Esophagus squamous epithelium (tissue), 5 donors: ENCODE measurements around the gene LRIG1. TPM values are rescaled to one million over a fixed set of nuclear protein-coding genes. Genes with fewer than 3 reads are reported as not detected.

Experiments used
- DNase-seq: peaks from one replicate; lab custom pipeline; 2025; lab: John Stamatoyannopoulos, UW
- H3K27ac ChIP-seq, 4 donors: fragments of 200-600 bp; sonication (generic); one replicate each; pipeline ENCODE4 v1.5.1; 2016 to 2019; ENCODE audit warnings: mild to moderate bottlenecking in 1 of 4
- H3K27me3 ChIP-seq, 4 donors: fragments of 200-600 bp; sonication (generic); 1 replicate in 3 of 4; 2 replicates in 1 of 4; pipeline versions ENCODE4 v1.5.1 to v1.6.0; 2017 to 2021; ENCODE audit warnings: antibody characterized with exemption in 1 of 4
- H3K36me3 ChIP-seq, 3 donors: fragments of 200-600 bp; sonication (generic); one replicate each; pipeline ENCODE4 v1.5.1; 2016 to 2019
- H3K4me1 ChIP-seq, 3 donors: fragments of 200-600 bp; sonication (generic); one replicate each; pipeline ENCODE4 v1.5.1; 2017 to 2019
- H3K4me3 ChIP-seq, 4 donors: fragments of 200-600 bp; sonication (generic); 1 replicate in 3 of 4; 2 replicates in 1 of 4; pipeline ENCODE4 v1.5.1; 2016 to 2019; ENCODE audit warnings: mild to moderate bottlenecking in 2 of 4, moderate library complexity in 1 of 4
- H3K9me3 ChIP-seq, 3 donors: fragments of 200-600 bp; sonication (generic); one replicate each; pipeline ENCODE4 v1.5.1; 2016 to 2019
- CTCF ChIP-seq, 6 experiments: fragments of 450-650 bp in 4 of 6; fragments of 200-600 bp in 2 of 6; sonication (generic) in 2 of 6; IDR thresholded peaks; one replicate each; pipeline ENCODE4 v1.5.1; 2016 to 2019; ENCODE audit warnings: antibody characterized with exemption in 6 of 6, mild to moderate bottlenecking in 4 of 6, moderate library complexity in 4 of 6
- POLR2A ChIP-seq, 4 donors: fragments of 450-650 bp; IDR thresholded peaks; one replicate each; pipeline ENCODE4 v1.6.1; 2017; ENCODE audit warnings: antibody characterized with exemption in 4 of 4, mild to moderate bottlenecking in 4 of 4, moderate library complexity in 3 of 4
- WGBS, 2 donors: methylation state at CpG; one replicate each; pipeline ENCODE4 v1.1.5; 2018; 5-methylcytosine and 5-hydroxymethylcytosine counted together
- intact Hi-C: fragments of 100-400 bp; cut with DNase I; formaldehyde crosslinking; loops from one replicate; pipeline ENCODE4 v1.15.0; 2022
- total RNA-seq, 4 donors: library from RNA; depleted of rRNA; stranded (reverse); fragments of >200 nt; gene quantifications; one replicate each; pipeline ENCODE4 v1.1.0, GENCODE V29; 2016
- donor health status: DM: yes; HTN: yes; CAD: no.

The LRIG1 gene
- total RNA-seq, 4 donors from 2014 or later, result 7.5 to 30.5 (median 15.1) TPM

GRCh38 chr3:66409771-66410754 is 90.8 kb downstream of the LRIG1 start:
- H3K4me1 ChIP-seq, result peaks cover 0 to 44% (median 12%) of the 10 kb centered on the region in 3 donors
- H3K36me3 ChIP-seq, result peaks cover 0 to 94% (median 0%) of the 10 kb centered on the region in 3 donors
- WGBS, 2 donors, result 92 to 93% methylated on average over 13 to 24 of the region's 24 CpGs
- no peaks in the 10 kb centered on the region for H3K27me3 ChIP-seq
- H3K27ac ChIP-seq, result no peak overlapping the region
- TF ChIP-seq CTCF (IDR thresholded peaks at IDR 0.05), result no peak
- TF ChIP-seq POLR2A (IDR thresholded peaks at IDR 0.05), result no peak
- intact Hi-C loops, result loop anchor here (5.0 kb wide), 1 partner anchor 407 kb away; no protein-coding TSS in a partner anchor
- no peaks in the 10 kb centered on the region for H3K9me3 ChIP-seq
- no peak for DNase-seq
- no peak overlapping the region for H3K4me3 ChIP-seq

- Histone ChIP-seq H3K4me3 (no peak overlapping the region), H3K27me3 (no peaks in the 10 kb centered on the region), H3K36me3 (peaks cover 0 to 94% (median 0%) of the 10 kb centered on the region in 3 donors), H3K9me3 (no peaks in the 10 kb centered on the region), H3K27ac (peak overlapping the region in 2 of 4 donors; percentile 5 to 27), H3K4me1 (peaks cover 0 to 63% (median 17%) of the 10 kb centered on the region in 3 donors)
- WGBS, 2 donors, result 44 to 74% methylated on average over 5 to 8 of the region's 14 CpGs
- no peak for DNase-seq
- TF ChIP-seq CTCF (IDR thresholded peaks at IDR 0.05) (peak; percentile 70 to 90 (median 88)), POLR2A (IDR thresholded peaks at IDR 0.05) (no peak)
- intact Hi-C loops, result loop anchor here (5.0 kb wide), 1 partner anchor 410 kb away; no protein-coding TSS in a partner anchor
Measured at GRCh38 chr3:66407611-66408218, 93.1 kb downstream of the LRIG1 start.

GRCh38 chr3:66406831-66407610 is 93.8 kb downstream of the LRIG1 start:
- Histone ChIP-seq H3K9me3 (no peaks in the 10 kb centered on the region), H3K4me1 (peaks cover 0 to 69% (median 17%) of the 10 kb centered on the region in 3 donors), H3K36me3 (peaks cover 0 to 92% (median 0%) of the 10 kb centered on the region in 3 donors), H3K27ac (peak overlapping the region in 3 of 4 donors; percentile 27 to 47 (median 35)), H3K27me3 (no peaks in the 10 kb centered on the region), H3K4me3 (no peak overlapping the region)
- intact Hi-C loops, result loop anchor here (5.0 kb wide), 1 partner anchor 410 kb away; no protein-coding TSS in a partner anchor
- WGBS, 2 donors, result 71 to 72% methylated on average over 8 to 9 of the region's 17 CpGs
- TF ChIP-seq POLR2A (IDR thresholded peaks at IDR 0.05) (no peak), CTCF (IDR thresholded peaks at IDR 0.05) (no peak)
- no peak for DNase-seq

DNA sequence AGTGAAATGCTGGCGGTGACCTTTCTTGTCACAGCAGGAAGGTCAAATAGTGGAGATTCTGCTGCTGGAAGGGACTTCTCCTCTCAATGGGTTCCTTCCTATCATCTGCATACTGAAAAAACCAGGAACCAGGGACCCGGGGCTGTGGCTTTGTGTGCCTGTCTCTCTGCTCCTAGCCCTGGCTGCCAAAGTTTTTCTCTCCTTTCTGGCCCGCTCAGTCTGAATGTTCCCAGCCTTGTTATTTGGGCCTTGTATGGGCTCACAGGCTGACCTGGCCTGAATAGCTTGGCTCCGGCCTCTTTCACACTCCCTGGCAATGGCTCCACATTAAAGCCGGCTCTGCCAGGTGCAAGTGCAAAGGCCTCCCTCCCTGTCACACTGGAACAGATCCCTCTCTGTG is 94.7 kb downstream of the LRIG1 start:
- Histone ChIP-seq H3K4me3 (no peak overlapping the region), H3K9me3 (no peaks in the 10 kb centered on the region), H3K27me3 (no peaks in the 10 kb centered on the region), H3K36me3 (peaks cover 0 to 87% (median 0%) of the 10 kb centered on the region in 3 donors), H3K27ac (peak overlapping the region in 3 of 4 donors; percentile 35 to 64 (median 47)), H3K4me1 (peaks cover 0 to 76% (median 17%) of the 10 kb centered on the region in 3 donors)
- 80% methylated on average over 3 to 5 of the region's 5 CpGs for WGBS, 2 donors
- no peak for DNase-seq
- intact Hi-C loops, result loop anchor here (5.0 kb wide), 1 partner anchor 411 kb away; no protein-coding TSS in a partner anchor
- TF ChIP-seq POLR2A (IDR thresholded peaks at IDR 0.05) (no peak), CTCF (IDR thresholded peaks at IDR 0.05) (no peak)
